HepG2 (cell line): ENCODE data around the gene JAGN1. TPM values are rescaled to one million over a fixed set of nuclear protein-coding genes. Genes with fewer than 3 reads are reported as not detected.

Experiments used
- BHLHE40 ChIP-seq: IDR thresholded peaks from 2 replicates; pipeline ENCODE4 v1.6.1; 2011; ENCODE audit warnings: low read length, improper control_type of control experiment
- PHF5A ChIP-seq: IDR thresholded peaks from one replicate; pipeline ENCODE4 v1.6.1; 2018; ENCODE audit warnings: low read depth, missing genetic modification reagents; ENCODE audit not compliant: unreplicated experiment
- SAP130 ChIP-seq: IDR thresholded peaks from 2 replicates; pipeline ENCODE4 v1.6.1; 2016; ENCODE audit warnings: low read depth
- ZFP62 ChIP-seq: sonication (generic); formaldehyde crosslinking; IDR thresholded peaks from 2 replicates; pipeline ENCODE4 v1.4.0; 2020; ENCODE audit warnings: missing genetic modification reagents
- ZNF44 ChIP-seq: sonication (generic); formaldehyde crosslinking; IDR thresholded peaks from 2 replicates; pipeline ENCODE4 v1.5.1; 2020; ENCODE audit warnings: mild to moderate bottlenecking, missing genetic modification reagents
- ZNF563 ChIP-seq: sonication (generic); formaldehyde crosslinking; IDR thresholded peaks from 2 replicates; pipeline ENCODE4 v1.8.0; 2022; ENCODE audit warnings: mild to moderate bottlenecking, moderate library complexity, missing genetic modification reagents
- ZNF629 ChIP-seq: sonication (generic); formaldehyde crosslinking; conservative IDR thresholded peaks from 2 replicates; pipeline ENCODE4 v1.5.0; 2020; ENCODE audit warnings: missing genetic modification reagents
- polyA plus RNA-seq, 8 experiments: library from polyadenylated mRNA; depleted of rRNA in 3 of 8; stranded (reverse) in 7 of 8; unstranded in 1 of 8; fragments of >200 nt; fragmentation: Illumina TruSeq in 4 of 8; extraction: Trizol in 4 of 8; gene quantifications; 2 replicates each; pipeline versions ENCODE4 v1.2.1 to v1.2.3, GENCODE V29; 2011 to 2016; ENCODE audit warnings: low read depth in 4 of 8, missing spikeins in 1 of 8, mixed read lengths in 1 of 8; ENCODE audit not compliant: insufficient read depth in 1 of 8
- total RNA-seq, 5 experiments: library from RNA; depleted of rRNA; stranded (reverse); fragments of >200 nt; fragmentation: Illumina TruSeq; extraction: Trizol; gene quantifications; 2 replicates each; pipeline ENCODE4 v1.2.3, GENCODE V29; 2016; ENCODE audit warnings: low read depth in 1 of 5
- TF ChIP-seq, protein P1 (sequence below): sonication (generic); formaldehyde crosslinking; IDR thresholded peaks from 2 replicates; pipeline ENCODE4 v1.9.0; 2021; ENCODE audit warnings: missing genetic modification reagents, borderline replicate concordance
- TF ChIP-seq, protein P2 (sequence below): sonication (generic); formaldehyde crosslinking; IDR thresholded peaks from 2 replicates; pipeline ENCODE4 v1.5.0; 2020; ENCODE audit warnings: mild to moderate bottlenecking, missing genetic modification reagents
- TF ChIP-seq, protein P3 (sequence below): sonication (generic); formaldehyde crosslinking; IDR thresholded peaks from 2 replicates; pipeline ENCODE4 v1.5.1; 2020; ENCODE audit warnings: mild to moderate bottlenecking, missing genetic modification reagents, moderate library complexity
- TF ChIP-seq, protein P4 (sequence below): sonication (generic); formaldehyde crosslinking; IDR thresholded peaks from 2 replicates; pipeline ENCODE4 v1.4.0; 2020; ENCODE audit warnings: missing genetic modification reagents
- TF ChIP-seq, protein P5 (sequence below): sonication (generic); formaldehyde crosslinking; IDR thresholded peaks from 2 replicates; pipeline ENCODE4 v1.8.0; 2022; ENCODE audit warnings: mild to moderate bottlenecking, missing genetic modification reagents
- TF ChIP-seq, protein P6 (sequence below): sonication (generic); formaldehyde crosslinking; IDR thresholded peaks from 2 replicates; pipeline ENCODE4 v1.5.1; 2020; ENCODE audit warnings: mild to moderate bottlenecking, missing genetic modification reagents, moderate library complexity

JAGN1 gene
- total and polyA plus RNA-seq, 2 of the 13 experiments (the other 11 are each of a cell fraction or from before 2014, with no cell fraction given): 49.9 to 50.9 TPM

DNA sequence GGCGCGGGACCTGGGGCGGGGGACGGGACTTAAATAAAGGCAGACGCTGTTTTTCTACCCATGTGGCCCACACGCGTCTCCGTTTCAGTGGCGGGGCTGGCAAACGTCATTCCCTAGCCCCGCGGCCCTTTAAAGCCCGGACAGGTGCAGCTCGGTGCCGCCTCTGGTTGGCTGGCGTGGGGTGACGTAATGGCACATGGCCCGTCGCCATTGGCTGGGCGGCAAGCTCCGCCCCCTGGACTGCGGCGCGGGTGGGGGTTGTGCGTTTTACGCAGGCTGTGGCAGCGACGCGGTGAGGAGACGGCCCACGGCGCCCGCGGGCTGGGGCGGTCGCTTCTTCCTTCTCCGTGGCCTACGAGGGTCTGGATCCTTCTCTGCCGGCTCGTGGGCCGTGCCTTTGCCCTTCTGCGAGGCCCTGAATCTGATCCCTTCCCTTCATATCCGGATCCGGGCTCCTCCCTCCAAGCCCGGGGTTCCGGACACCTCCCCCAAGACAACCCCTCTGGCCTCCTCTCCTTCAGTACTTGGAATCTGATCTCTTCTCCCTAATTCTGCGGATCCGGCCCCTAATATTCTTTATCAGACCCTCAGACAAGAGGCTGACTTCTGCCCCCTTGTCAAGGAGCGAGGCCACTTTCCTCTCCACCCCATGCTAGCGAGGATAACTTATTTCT, 43.3 kb downstream of the JAGN1 start, which contains the start of gene CRELD1 (continued):
- TF ChIP-seq, protein P1, sequence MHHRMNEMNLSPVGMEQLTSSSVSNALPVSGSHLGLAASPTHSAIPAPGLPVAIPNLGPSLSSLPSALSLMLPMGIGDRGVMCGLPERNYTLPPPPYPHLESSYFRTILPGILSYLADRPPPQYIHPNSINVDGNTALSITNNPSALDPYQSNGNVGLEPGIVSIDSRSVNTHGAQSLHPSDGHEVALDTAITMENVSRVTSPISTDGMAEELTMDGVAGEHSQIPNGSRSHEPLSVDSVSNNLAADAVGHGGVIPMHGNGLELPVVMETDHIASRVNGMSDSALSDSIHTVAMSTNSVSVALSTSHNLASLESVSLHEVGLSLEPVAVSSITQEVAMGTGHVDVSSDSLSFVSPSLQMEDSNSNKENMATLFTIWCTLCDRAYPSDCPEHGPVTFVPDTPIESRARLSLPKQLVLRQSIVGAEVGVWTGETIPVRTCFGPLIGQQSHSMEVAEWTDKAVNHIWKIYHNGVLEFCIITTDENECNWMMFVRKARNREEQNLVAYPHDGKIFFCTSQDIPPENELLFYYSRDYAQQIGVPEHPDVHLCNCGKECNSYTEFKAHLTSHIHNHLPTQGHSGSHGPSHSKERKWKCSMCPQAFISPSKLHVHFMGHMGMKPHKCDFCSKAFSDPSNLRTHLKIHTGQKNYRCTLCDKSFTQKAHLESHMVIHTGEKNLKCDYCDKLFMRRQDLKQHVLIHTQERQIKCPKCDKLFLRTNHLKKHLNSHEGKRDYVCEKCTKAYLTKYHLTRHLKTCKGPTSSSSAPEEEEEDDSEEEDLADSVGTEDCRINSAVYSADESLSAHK (CRISPR knock-in tag): no peak
- TF ChIP-seq, protein P2, sequence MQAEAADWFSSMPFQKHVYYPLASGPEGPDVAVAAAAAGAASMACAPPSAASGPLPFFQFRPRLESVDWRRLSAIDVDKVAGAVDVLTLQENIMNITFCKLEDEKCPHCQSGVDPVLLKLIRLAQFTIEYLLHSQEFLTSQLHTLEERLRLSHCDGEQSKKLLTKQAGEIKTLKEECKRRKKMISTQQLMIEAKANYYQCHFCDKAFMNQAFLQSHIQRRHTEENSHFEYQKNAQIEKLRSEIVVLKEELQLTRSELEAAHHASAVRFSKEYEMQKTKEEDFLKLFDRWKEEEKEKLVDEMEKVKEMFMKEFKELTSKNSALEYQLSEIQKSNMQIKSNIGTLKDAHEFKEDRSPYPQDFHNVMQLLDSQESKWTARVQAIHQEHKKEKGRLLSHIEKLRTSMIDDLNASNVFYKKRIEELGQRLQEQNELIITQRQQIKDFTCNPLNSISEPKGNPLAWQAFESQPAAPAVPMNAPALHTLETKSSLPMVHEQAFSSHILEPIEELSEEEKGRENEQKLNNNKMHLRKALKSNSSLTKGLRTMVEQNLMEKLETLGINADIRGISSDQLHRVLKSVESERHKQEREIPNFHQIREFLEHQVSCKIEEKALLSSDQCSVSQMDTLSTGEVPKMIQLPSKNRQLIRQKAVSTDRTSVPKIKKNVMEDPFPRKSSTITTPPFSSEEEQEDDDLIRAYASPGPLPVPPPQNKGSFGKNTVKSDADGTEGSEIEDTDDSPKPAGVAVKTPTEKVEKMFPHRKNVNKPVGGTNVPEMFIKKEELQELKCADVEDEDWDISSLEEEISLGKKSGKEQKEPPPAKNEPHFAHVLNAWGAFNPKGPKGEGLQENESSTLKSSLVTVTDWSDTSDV (CRISPR knock-in tag): peak; percentile 27; the same call in 1 of the 2 replicates
- peak; percentile 49 for TF ChIP-seq PHF5A (CRISPR knock-in tag)
- TF ChIP-seq ZNF44: no peak
- TF ChIP-seq, protein P3, sequence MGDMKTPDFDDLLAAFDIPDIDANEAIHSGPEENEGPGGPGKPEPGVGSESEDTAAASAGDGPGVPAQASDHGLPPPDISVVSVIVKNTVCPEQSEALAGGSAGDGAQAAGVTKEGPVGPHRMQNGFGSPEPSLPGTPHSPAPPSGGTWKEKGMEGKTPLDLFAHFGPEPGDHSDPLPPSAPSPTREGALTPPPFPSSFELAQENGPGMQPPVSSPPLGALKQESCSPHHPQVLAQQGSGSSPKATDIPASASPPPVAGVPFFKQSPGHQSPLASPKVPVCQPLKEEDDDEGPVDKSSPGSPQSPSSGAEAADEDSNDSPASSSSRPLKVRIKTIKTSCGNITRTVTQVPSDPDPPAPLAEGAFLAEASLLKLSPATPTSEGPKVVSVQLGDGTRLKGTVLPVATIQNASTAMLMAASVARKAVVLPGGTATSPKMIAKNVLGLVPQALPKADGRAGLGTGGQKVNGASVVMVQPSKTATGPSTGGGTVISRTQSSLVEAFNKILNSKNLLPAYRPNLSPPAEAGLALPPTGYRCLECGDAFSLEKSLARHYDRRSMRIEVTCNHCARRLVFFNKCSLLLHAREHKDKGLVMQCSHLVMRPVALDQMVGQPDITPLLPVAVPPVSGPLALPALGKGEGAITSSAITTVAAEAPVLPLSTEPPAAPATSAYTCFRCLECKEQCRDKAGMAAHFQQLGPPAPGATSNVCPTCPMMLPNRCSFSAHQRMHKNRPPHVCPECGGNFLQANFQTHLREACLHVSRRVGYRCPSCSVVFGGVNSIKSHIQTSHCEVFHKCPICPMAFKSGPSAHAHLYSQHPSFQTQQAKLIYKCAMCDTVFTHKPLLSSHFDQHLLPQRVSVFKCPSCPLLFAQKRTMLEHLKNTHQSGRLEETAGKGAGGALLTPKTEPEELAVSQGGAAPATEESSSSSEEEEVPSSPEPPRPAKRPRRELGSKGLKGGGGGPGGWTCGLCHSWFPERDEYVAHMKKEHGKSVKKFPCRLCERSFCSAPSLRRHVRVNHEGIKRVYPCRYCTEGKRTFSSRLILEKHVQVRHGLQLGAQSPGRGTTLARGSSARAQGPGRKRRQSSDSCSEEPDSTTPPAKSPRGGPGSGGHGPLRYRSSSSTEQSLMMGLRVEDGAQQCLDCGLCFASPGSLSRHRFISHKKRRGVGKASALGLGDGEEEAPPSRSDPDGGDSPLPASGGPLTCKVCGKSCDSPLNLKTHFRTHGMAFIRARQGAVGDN (CRISPR knock-in tag): peak; percentile 73
- TF ChIP-seq, protein P4, sequence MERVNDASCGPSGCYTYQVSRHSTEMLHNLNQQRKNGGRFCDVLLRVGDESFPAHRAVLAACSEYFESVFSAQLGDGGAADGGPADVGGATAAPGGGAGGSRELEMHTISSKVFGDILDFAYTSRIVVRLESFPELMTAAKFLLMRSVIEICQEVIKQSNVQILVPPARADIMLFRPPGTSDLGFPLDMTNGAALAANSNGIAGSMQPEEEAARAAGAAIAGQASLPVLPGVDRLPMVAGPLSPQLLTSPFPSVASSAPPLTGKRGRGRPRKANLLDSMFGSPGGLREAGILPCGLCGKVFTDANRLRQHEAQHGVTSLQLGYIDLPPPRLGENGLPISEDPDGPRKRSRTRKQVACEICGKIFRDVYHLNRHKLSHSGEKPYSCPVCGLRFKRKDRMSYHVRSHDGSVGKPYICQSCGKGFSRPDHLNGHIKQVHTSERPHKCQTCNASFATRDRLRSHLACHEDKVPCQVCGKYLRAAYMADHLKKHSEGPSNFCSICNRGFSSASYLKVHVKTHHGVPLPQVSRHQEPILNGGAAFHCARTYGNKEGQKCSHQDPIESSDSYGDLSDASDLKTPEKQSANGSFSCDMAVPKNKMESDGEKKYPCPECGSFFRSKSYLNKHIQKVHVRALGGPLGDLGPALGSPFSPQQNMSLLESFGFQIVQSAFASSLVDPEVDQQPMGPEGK (CRISPR knock-in tag): peak; percentile 62; the same call in 1 of the 2 replicates
- peak; percentile 4; the same call in 1 of the 2 replicates for TF ChIP-seq ZNF629
- TF ChIP-seq BHLHE40: 0 out of 2 replicates have a peak, but pooled peaks have one; percentile 32
- TF ChIP-seq, protein P5, sequence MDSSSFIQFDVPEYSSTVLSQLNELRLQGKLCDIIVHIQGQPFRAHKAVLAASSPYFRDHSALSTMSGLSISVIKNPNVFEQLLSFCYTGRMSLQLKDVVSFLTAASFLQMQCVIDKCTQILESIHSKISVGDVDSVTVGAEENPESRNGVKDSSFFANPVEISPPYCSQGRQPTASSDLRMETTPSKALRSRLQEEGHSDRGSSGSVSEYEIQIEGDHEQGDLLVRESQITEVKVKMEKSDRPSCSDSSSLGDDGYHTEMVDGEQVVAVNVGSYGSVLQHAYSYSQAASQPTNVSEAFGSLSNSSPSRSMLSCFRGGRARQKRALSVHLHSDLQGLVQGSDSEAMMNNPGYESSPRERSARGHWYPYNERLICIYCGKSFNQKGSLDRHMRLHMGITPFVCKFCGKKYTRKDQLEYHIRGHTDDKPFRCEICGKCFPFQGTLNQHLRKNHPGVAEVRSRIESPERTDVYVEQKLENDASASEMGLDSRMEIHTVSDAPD (CRISPR knock-in tag): no peak
- TF ChIP-seq SAP130 (CRISPR knock-in tag): peak; percentile 93
- TF ChIP-seq ZFP62 (CRISPR knock-in tag): no peak
- TF ChIP-seq, protein P6, sequence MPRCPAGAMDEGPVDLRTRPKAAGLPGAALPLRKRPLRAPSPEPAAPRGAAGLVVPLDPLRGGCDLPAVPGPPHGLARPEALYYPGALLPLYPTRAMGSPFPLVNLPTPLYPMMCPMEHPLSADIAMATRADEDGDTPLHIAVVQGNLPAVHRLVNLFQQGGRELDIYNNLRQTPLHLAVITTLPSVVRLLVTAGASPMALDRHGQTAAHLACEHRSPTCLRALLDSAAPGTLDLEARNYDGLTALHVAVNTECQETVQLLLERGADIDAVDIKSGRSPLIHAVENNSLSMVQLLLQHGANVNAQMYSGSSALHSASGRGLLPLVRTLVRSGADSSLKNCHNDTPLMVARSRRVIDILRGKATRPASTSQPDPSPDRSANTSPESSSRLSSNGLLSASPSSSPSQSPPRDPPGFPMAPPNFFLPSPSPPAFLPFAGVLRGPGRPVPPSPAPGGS: no peak
- TF ChIP-seq ZNF563 (CRISPR knock-in tag): peak; percentile 32; the same call in 1 of the 2 replicates
